ENCODE data around the gene TBC1D5.

DNA sequence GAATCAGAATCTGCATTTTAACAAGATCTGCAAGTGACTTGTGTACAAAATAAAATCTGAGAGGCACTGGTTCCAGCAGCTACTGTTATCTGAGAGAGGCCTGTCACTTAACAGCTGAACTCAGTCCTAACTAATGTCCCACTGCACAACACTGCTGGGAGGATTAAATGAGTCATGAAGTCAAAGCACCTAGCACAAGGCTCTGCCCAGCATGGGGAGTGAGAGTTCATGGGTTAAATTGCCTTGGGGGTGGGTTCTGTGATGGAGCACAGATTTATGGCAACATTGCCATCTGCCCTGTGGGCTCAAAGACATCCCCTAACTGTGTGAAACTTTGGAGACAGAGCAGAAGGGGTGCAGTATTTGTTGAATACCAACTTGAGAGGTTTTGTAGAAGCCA, 606.7 kb downstream of the TBC1D5 start:
- no peak for TF ChIP-seq PPARA (CRISPR knock-in tag; IDR thresholded peaks at IDR 0.05; ENCODE audit: borderline replicate concordance)
- TF ChIP-seq PATZ1 (CRISPR knock-in tag; IDR thresholded peaks at IDR 0.05; ENCODE audit: borderline replicate concordance) = no peak
- TF ChIP-seq ZFP3 (CRISPR knock-in tag; IDR thresholded peaks at IDR 0.05) = no peak
- TF ChIP-seq ESRRG (CRISPR knock-in tag; IDR thresholded peaks at IDR 0.05) = no peak
- TF ChIP-seq POU6F1 (CRISPR knock-in tag; IDR thresholded peaks at IDR 0.05; ENCODE audit: borderline replicate concordance, low read depth) = no peak
- no peak for TF ChIP-seq RARB (CRISPR knock-in tag; IDR thresholded peaks at IDR 0.05)
- no peak for TF ChIP-seq ISL1 (CRISPR knock-in tag; IDR thresholded peaks at IDR 0.05)
- TF ChIP-seq, protein P1, sequence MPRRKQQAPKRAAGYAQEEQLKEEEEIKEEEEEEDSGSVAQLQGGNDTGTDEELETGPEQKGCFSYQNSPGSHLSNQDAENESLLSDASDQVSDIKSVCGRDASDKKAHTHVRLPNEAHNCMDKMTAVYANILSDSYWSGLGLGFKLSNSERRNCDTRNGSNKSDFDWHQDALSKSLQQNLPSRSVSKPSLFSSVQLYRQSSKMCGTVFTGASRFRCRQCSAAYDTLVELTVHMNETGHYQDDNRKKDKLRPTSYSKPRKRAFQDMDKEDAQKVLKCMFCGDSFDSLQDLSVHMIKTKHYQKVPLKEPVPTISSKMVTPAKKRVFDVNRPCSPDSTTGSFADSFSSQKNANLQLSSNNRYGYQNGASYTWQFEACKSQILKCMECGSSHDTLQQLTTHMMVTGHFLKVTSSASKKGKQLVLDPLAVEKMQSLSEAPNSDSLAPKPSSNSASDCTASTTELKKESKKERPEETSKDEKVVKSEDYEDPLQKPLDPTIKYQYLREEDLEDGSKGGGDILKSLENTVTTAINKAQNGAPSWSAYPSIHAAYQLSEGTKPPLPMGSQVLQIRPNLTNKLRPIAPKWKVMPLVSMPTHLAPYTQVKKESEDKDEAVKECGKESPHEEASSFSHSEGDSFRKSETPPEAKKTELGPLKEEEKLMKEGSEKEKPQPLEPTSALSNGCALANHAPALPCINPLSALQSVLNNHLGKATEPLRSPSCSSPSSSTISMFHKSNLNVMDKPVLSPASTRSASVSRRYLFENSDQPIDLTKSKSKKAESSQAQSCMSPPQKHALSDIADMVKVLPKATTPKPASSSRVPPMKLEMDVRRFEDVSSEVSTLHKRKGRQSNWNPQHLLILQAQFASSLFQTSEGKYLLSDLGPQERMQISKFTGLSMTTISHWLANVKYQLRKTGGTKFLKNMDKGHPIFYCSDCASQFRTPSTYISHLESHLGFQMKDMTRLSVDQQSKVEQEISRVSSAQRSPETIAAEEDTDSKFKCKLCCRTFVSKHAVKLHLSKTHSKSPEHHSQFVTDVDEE (CRISPR knock-in tag; IDR thresholded peaks at IDR 0.05) = no peak

Measured in SK-N-SH treated with all-trans-retinoic acid at 6 μM for 48 hours (cell line).